ENCODE data around the gene ANO7. TPM values are rescaled to one million over a fixed set of nuclear protein-coding genes. Genes with fewer than 3 reads are reported as not detected.

Gene ANO7
- total and polyA plus RNA-seq, 2 of the 13 experiments (the other 11 are each of a cell fraction or from before 2014, with no cell fraction given): 4.1 to 4.9 TPM

- TF ChIP-seq POLR2A (IDR thresholded peaks at IDR 0.05; ENCODE audit: insufficient read depth in 1 of 2, low read depth in 2 of 2, low read length in 2 of 2): peak in 1 of 2 experiments; percentile 25; a peak in 1 of 4 replicates
- TF ChIP-seq NONO (IDR thresholded peaks at IDR 0.05): no peak
- no peak for TF ChIP-seq NONO (CRISPR knock-in tag; conservative IDR thresholded peaks at IDR 0.05)
- no peak for TF ChIP-seq RAD21 (CRISPR knock-in tag; IDR thresholded peaks at IDR 0.05)
- peak; percentile 63 for TF ChIP-seq AGO1 (IDR thresholded peaks at IDR 0.05; ENCODE audit: low read depth, low read length, poor library complexity, severe bottlenecking)
- no peak for TF ChIP-seq ZNF713 (CRISPR knock-in tag; IDR thresholded peaks at IDR 0.05)
- TF ChIP-seq RBFOX2 (IDR thresholded peaks at IDR 0.05; ENCODE audit: low read depth, low read length): 0 out of 2 replicates have a peak, but pooled peaks have one; percentile 22
- TF ChIP-seq TRIM24 (CRISPR knock-in tag; IDR thresholded peaks at IDR 0.05): no peak
These were observed 49.5 kb downstream of the ANO7 start (continued) for GRCh38 chr2:241237949-241238371.

DNA sequence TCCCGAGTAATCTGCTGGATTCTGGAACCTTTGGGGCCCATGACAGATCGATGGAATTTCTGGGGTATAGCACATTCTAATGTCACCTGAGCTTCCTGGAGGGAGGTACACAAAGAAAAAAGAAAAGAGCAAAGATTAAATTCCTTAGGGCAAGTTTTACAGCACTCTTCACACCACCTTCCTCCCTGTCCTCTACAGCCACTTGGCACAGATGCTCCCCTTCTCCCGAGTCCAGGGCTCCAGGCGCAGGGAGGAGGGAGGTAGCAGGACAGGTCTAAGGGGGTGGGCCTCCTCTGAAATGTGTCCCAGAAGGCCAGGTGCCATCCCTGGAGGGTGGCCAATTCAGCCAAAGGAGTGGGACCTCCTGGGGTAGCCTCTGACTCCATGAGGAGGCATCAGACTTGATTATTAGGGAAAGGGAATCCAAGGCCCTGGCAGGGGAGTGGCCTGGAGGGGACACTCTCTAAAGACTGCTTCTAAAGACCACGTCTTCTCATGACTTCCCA, 50.3 kb downstream of the ANO7 start:
- Histone ChIP-seq H3K9ac (ENCODE audit: insufficient read depth, low read depth, low read length) (no peak overlapping the region), H4K20me1 (ENCODE audit: insufficient read depth, low read length) (peaks cover 38% of the 10 kb centered on the region; the same call in 1 of the 2 replicates), H2AFZ (ENCODE audit: low read length) (no peak overlapping the region), H3K4me3 (replicated peaks in 1 of 3; ENCODE audit: insufficient read depth in 1 of 3, low read depth in 2 of 3, low read length in 3 of 3) (no peak overlapping the region), H3K36me3 (replicated peaks in 1 of 2; ENCODE audit: control insufficient read depth in 1 of 2, insufficient read depth in 2 of 2, low read length in 2 of 2) (peaks cover 84 to 98% of the 10 kb centered on the region in 2 experiments), H3K4me1 (ENCODE audit: insufficient read depth, low read length) (no peaks in the 10 kb centered on the region), H3K27ac (ENCODE audit: extremely low read length, insufficient read depth, low read length) (no peak overlapping the region), H3K4me2 (ENCODE audit: low read depth, low read length) (no peak overlapping the region), H3K9me3 (ENCODE audit: low read length) (no peaks in the 10 kb centered on the region), H3K79me2 (ENCODE audit: insufficient read depth, low read length) (peaks cover 12% of the 10 kb centered on the region), H3K27me3 (ENCODE audit: control insufficient read depth in 1 of 2, insufficient read depth in 2 of 2, low read length in 2 of 2) (no peaks in the 10 kb centered on the region)
- in situ Hi-C loops (cut with HindIII; ENCODE audit: extremely low pct_ligation_motif_present, low pct_unique_long_range_greater_than_20kb) (no loop called here), intact Hi-C loops (cut with micrococcal nuclease; ENCODE audit: unreplicated experiment) (no loop called here)
- ChIA-PET POLR2A (no interaction called here), CTCF (ENCODE audit: low intra/inter-chr PET ratio, low total read pairs) (no interaction called here)
- FAIRE-seq: no peak
- BruUV-seq (replicated peaks): TSS peak; percentile 10
- DNase-seq (ENCODE audit: low spot score): no peak
- 86% methylated on average over 5 of the region's 5 CpGs for WGBS (ENCODE audit: low lambda C conversion rate)
- TF ChIP-seq SMAD1 (CRISPR knock-in tag; IDR thresholded peaks at IDR 0.05; ENCODE audit: borderline replicate concordance, low read depth): no peak
- TF ChIP-seq RBM22 (optimal IDR thresholded peaks at IDR 0.05; ENCODE audit: low read length): peak; percentile 90
- no peak for TF ChIP-seq GPN1 (CRISPR knock-in tag; IDR thresholded peaks at IDR 0.05; ENCODE audit: borderline replicate concordance)
- TF ChIP-seq BRD4 (CRISPR knock-in tag; IDR thresholded peaks at IDR 0.05): no peak
- TF ChIP-seq KDM3A (CRISPR knock-in tag; IDR thresholded peaks at IDR 0.05; ENCODE audit: low read depth): no peak
- no peak for TF ChIP-seq ZSCAN12 (CRISPR knock-in tag; IDR thresholded peaks at IDR 0.05)
- no peak for TF ChIP-seq SNAPC5 (CRISPR knock-in tag; IDR thresholded peaks at IDR 0.05; ENCODE audit: borderline replicate concordance)
- ATAC-seq: no peak
